ENCODE results near the gene CMTM3.

The CMTM3 gene

DNA sequence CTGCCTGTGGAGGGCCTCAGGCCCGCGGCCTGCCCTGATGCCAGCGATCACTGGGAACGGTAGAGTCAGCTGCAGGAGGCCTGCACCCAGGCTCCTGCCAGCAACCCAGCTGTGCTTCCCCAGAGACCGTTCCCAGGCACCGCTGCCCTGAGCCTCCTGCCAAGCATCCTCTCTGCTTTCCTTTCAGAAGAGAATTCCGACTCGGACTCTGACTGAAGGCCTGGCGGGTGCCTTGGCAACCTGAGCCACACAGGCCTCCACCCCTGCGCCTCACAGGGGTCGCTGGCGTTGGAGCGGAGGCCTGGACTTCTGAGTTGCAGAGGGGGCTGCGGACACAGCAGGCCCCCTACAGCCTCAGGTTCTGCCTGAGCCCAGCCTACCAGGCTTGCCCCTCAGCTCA is 7.9 kb downstream of the CMTM3 start:
- no peak overlapping the region for H3K9ac ChIP-seq
- no peak overlapping the region for H3K27ac ChIP-seq
- H3K27me3 ChIP-seq (ENCODE audit: insufficient read depth, low read depth), result no peaks in the 10 kb centered on the region
- H4K20me1 ChIP-seq (ENCODE audit: insufficient read depth), result no peaks in the 10 kb centered on the region
- no peaks in the 10 kb centered on the region for H3K36me3 ChIP-seq (ENCODE audit: insufficient read depth)
- H3K4me3 ChIP-seq (IDR thresholded peaks at IDR 0.05; ENCODE audit: insufficient read depth, low read depth, low read length), result no peak overlapping the region
- TF ChIP-seq, protein P1, sequence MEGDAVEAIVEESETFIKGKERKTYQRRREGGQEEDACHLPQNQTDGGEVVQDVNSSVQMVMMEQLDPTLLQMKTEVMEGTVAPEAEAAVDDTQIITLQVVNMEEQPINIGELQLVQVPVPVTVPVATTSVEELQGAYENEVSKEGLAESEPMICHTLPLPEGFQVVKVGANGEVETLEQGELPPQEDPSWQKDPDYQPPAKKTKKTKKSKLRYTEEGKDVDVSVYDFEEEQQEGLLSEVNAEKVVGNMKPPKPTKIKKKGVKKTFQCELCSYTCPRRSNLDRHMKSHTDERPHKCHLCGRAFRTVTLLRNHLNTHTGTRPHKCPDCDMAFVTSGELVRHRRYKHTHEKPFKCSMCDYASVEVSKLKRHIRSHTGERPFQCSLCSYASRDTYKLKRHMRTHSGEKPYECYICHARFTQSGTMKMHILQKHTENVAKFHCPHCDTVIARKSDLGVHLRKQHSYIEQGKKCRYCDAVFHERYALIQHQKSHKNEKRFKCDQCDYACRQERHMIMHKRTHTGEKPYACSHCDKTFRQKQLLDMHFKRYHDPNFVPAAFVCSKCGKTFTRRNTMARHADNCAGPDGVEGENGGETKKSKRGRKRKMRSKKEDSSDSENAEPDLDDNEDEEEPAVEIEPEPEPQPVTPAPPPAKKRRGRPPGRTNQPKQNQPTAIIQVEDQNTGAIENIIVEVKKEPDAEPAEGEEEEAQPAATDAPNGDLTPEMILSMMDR (conservative IDR thresholded peaks at IDR 0.05; ENCODE audit: low read depth, low read length), result no peak
- H2AFZ ChIP-seq (ENCODE audit: low read depth), result no peak overlapping the region
- no peaks in the 10 kb centered on the region for H3K79me2 ChIP-seq (ENCODE audit: insufficient read depth, low read depth)
- peaks cover 12% of the 10 kb centered on the region for H3K4me1 ChIP-seq (ENCODE audit: low read depth, poor library complexity, severe bottlenecking)
- H3K4me2 ChIP-seq, result no peak overlapping the region

DNA sequence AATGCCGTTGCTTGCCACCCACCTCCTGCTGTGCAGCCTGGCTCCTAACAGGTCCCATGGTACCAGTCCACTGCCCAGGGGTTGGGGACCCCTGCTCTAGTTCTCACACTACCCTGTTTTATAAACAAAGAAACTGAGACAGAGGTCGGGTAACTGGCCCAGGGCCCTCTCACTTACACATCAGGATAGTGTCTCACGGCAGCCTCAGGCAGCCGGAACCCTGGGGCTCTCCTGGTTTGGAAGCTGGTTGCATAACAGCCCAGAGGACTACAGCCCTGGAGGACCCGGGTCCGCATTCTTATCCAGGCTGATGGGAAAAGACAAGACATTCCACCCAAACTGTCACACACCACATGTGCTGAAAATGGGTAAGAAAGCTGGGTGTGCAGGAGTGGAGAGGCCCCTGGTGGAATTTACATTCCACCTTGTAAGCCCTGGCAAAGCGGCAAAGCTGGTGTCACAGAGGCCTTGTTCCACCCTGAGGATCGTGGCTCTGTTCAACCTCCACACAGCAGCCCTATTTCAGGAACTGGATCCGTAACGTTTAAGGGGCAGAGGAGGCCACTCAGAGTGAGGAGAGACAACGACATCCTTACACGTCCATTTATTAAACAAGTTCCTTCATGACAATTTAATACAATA is 9.8 kb downstream of the CMTM3 start:
- H3K4me2 ChIP-seq, result no peak overlapping the region
- no peaks in the 10 kb centered on the region for H3K4me1 ChIP-seq (ENCODE audit: low read depth, poor library complexity, severe bottlenecking)
- no peak overlapping the region for H3K27ac ChIP-seq
- H4K20me1 ChIP-seq (ENCODE audit: insufficient read depth), result no peaks in the 10 kb centered on the region
- TF ChIP-seq, protein P1 (conservative IDR thresholded peaks at IDR 0.05; ENCODE audit: low read depth, low read length), result no peak
- H3K9ac ChIP-seq, result no peak overlapping the region
- H3K4me3 ChIP-seq (IDR thresholded peaks at IDR 0.05; ENCODE audit: insufficient read depth, low read depth, low read length), result no peak overlapping the region
- H3K79me2 ChIP-seq (ENCODE audit: insufficient read depth, low read depth), result no peaks in the 10 kb centered on the region
- H3K27me3 ChIP-seq (ENCODE audit: insufficient read depth, low read depth), result no peaks in the 10 kb centered on the region
- H3K36me3 ChIP-seq (ENCODE audit: insufficient read depth), result no peaks in the 10 kb centered on the region
- no peak overlapping the region for H2AFZ ChIP-seq (ENCODE audit: low read depth)

DNA sequence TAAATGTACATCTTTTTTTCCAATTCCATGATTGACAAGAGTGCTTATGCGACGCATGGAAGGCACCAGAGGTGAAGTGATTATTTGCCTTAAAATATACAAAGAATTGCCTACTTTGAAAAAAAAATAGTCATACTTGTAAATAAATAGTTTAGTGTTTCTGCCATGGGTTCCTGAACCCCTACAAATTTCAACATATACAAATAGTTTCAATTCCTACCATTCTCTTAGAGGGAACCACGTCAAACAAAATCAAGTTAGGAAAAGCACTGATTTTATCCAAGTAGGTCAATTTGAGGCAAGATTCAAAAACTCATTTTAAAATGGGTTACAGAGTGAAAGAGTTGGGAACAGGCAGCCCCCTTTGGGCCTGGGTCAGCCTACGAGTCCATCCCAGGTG is 11.7 kb downstream of the CMTM3 start:
- no peaks in the 10 kb centered on the region for H3K79me2 ChIP-seq (ENCODE audit: insufficient read depth, low read depth)
- TF ChIP-seq, protein P1 (conservative IDR thresholded peaks at IDR 0.05; ENCODE audit: low read depth, low read length), result no peak
- no peaks in the 10 kb centered on the region for H4K20me1 ChIP-seq (ENCODE audit: insufficient read depth)
- no peak overlapping the region for H3K9ac ChIP-seq
- no peaks in the 10 kb centered on the region for H3K36me3 ChIP-seq (ENCODE audit: insufficient read depth)
- no peak overlapping the region for H2AFZ ChIP-seq (ENCODE audit: low read depth)
- no peak overlapping the region for H3K27ac ChIP-seq
- no peaks in the 10 kb centered on the region for H3K4me1 ChIP-seq (ENCODE audit: low read depth, poor library complexity, severe bottlenecking)
- H3K27me3 ChIP-seq (ENCODE audit: insufficient read depth, low read depth), result no peaks in the 10 kb centered on the region
- no peak overlapping the region for H3K4me2 ChIP-seq
- H3K4me3 ChIP-seq (IDR thresholded peaks at IDR 0.05; ENCODE audit: insufficient read depth, low read depth, low read length), result no peak overlapping the region

DNA sequence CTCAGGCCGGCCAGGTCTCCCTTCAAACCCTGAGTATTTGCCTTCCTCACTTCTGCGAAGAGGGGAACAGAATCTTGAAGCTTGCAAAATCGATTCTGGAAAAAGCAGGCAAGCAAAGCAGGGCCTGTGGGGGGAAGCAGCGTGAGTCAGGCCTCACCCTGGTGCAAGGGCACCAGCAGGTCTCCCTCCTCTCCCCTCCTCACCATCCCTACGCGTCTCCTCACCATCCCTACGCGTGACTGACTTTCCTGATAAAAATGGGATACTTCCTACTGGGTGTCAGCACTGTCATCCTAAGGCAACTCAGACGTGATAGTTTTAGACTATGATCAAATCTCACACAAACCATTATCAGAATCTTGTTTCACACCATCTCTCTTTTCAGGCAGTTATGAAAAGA is 12.1 kb downstream of the CMTM3 start:
- no peaks in the 10 kb centered on the region for H3K27me3 ChIP-seq (ENCODE audit: insufficient read depth, low read depth)
- TF ChIP-seq, protein P1 (conservative IDR thresholded peaks at IDR 0.05; ENCODE audit: low read depth, low read length), result no peak
- H3K4me3 ChIP-seq (IDR thresholded peaks at IDR 0.05; ENCODE audit: insufficient read depth, low read depth, low read length), result no peak overlapping the region
- no peaks in the 10 kb centered on the region for H3K4me1 ChIP-seq (ENCODE audit: low read depth, poor library complexity, severe bottlenecking)
- H3K9ac ChIP-seq, result no peak overlapping the region
- H3K27ac ChIP-seq, result no peak overlapping the region
- H3K79me2 ChIP-seq (ENCODE audit: insufficient read depth, low read depth), result no peaks in the 10 kb centered on the region
- no peaks in the 10 kb centered on the region for H4K20me1 ChIP-seq (ENCODE audit: insufficient read depth)
- H2AFZ ChIP-seq (ENCODE audit: low read depth), result no peak overlapping the region
- no peak overlapping the region for H3K4me2 ChIP-seq
- H3K36me3 ChIP-seq (ENCODE audit: insufficient read depth), result no peaks in the 10 kb centered on the region
